GM23338 (cell line): ENCODE results near the gene SZT2. TPM values are rescaled to one million over a fixed set of nuclear protein-coding genes. Genes with fewer than 3 reads are reported as not detected.

ENCODE experiments used
- ATAC-seq: fragments of 200-7000 bp; cut with Tn5 transposase; 3 replicates; pipeline ENCODE4 v1.9.1; 2020
- DNase-seq: peaks from one replicate; pipeline ENCODE4 v3.0.0-alpha.2; 2015; ENCODE audit warnings: low spot score
- H2AFZ ChIP-seq: fragments of 200-600 bp; sonication (generic); 2 replicates; pipeline ENCODE4 v1.8.0; 2016; ENCODE audit warnings: antibody characterized with exemption, mild to moderate bottlenecking, moderate library complexity
- H3F3A ChIP-seq: fragments of 200-600 bp; sonication (generic); replicated peaks from 2 replicates; pipeline ENCODE4 v1.8.0; 2017; ENCODE audit warnings: antibody characterized with exemption, mixed run types, low read depth
- H3K27ac ChIP-seq: fragments of 200-600 bp; sonication (generic); 2 replicates; pipeline ENCODE4 v1.6.1; 2016; ENCODE audit warnings: low read depth
- H3K27me3 ChIP-seq: fragments of 200-600 bp; sonication (generic); 2 replicates; pipeline ENCODE4 v1.8.0; 2016; ENCODE audit warnings: mild to moderate bottlenecking, mixed run types, moderate library complexity; ENCODE audit not compliant: insufficient read depth
- H3K36me3 ChIP-seq: fragments of 200-600 bp; sonication (generic); 2 replicates; pipeline ENCODE4 v1.8.0; 2016; ENCODE audit warnings: mild to moderate bottlenecking; ENCODE audit not compliant: insufficient read depth
- H3K4me1 ChIP-seq: fragments of 200-600 bp; sonication (generic); 2 replicates; pipeline ENCODE4 v1.8.0; 2016; ENCODE audit warnings: mild to moderate bottlenecking, moderate library complexity; ENCODE audit not compliant: insufficient read depth
- H3K4me2 ChIP-seq: fragments of 200-600 bp; sonication (generic); 2 replicates; pipeline ENCODE4 v1.7.1; 2017; ENCODE audit warnings: mixed run types
- H3K4me3 ChIP-seq: fragments of 200-600 bp; sonication (generic); 2 replicates; pipeline ENCODE4 v1.6.1; 2016; ENCODE audit warnings: mixed run types
- H3K79me2 ChIP-seq: fragments of 200-600 bp; sonication (generic); replicated peaks from 2 replicates; pipeline ENCODE4 v1.8.0; 2017; ENCODE audit warnings: mild to moderate bottlenecking; ENCODE audit not compliant: insufficient read depth
- H3K9me2 ChIP-seq: fragments of 200-600 bp; sonication (generic); 2 replicates; pipeline ENCODE4 v1.8.0; 2017; ENCODE audit not compliant: insufficient read depth
- H4K20me1 ChIP-seq: fragments of 200-600 bp; sonication (generic); replicated peaks from 2 replicates; pipeline ENCODE4 v1.8.0; 2017; ENCODE audit warnings: mild to moderate bottlenecking; ENCODE audit not compliant: insufficient read depth
- H3K27ac Mint-ChIP-seq: 2 replicates; pipeline ENCODE4 v1.8.0; 2020; ENCODE audit warnings: inconsistent platforms, mild to moderate bottlenecking, moderate library complexity, mixed read lengths
- H3K27me3 Mint-ChIP-seq: 3 replicates; pipeline ENCODE4 v1.8.0; 2022; ENCODE audit warnings: low read depth, mild to moderate bottlenecking, moderate library complexity, mixed read lengths, inconsistent platforms; ENCODE audit not compliant: insufficient read depth, poor library complexity
- H3K36me3 Mint-ChIP-seq: 3 replicates; pipeline ENCODE4 v1.8.0; 2021; ENCODE audit warnings: low read depth, mild to moderate bottlenecking, inconsistent platforms, moderate library complexity, mixed read lengths
- H3K4me1 Mint-ChIP-seq: 3 replicates; pipeline ENCODE4 v1.8.0; 2020; ENCODE audit warnings: mild to moderate bottlenecking, inconsistent platforms, mixed read lengths
- H3K4me3 Mint-ChIP-seq: 3 replicates; pipeline ENCODE4 v1.8.0; 2021; ENCODE audit warnings: moderate library complexity, mild to moderate bottlenecking, inconsistent platforms, mixed read lengths
- H3K9me3 Mint-ChIP-seq: 3 replicates; pipeline ENCODE4 v1.8.0; 2020; ENCODE audit warnings: moderate library complexity, mild to moderate bottlenecking, inconsistent platforms, mixed read lengths
- EZH2phosphoT487 ChIP-seq: fragments of 200-600 bp; sonication (generic); IDR thresholded peaks from one replicate; pipeline ENCODE4 v1.8.1; 2018; ENCODE audit warnings: antibody characterized with exemption; ENCODE audit not compliant: unreplicated experiment
- POLR2AphosphoS5 ChIP-seq: IDR thresholded peaks from 2 replicates; pipeline ENCODE4 v1.6.1; 2016; ENCODE audit warnings: antibody characterized with exemption, low read depth
- ZNF331 ChIP-seq: fragments of 250-450 bp; sonication (Bioruptor Pico); IDR thresholded peaks from 2 replicates; pipeline ENCODE4 v1.5.0; 2020; ENCODE audit warnings: low read depth, mild to moderate bottlenecking, moderate library complexity
- polyA plus RNA-seq: library from polyadenylated mRNA; unstranded; fragments of >200 nt; fragmentation: Nextera tagmentation; extraction: Ambion mirVana; gene quantifications from 2 replicates; pipeline ENCODE4 v1.2.1, GENCODE V29; 2016
- total RNA-seq: library from RNA; depleted of rRNA; stranded (reverse); fragments of >200 nt; shearing (Covaris generic); gene quantifications from 2 replicates; pipeline ENCODE4 v1.2.3, GENCODE V29; 2014

The SZT2 gene
- total and polyA plus RNA-seq, 2 experiments from 2014 or later, result 4.1 to 16.1 TPM

GRCh38 chr1:43365678-43366077 is 24.0 kb upstream of the SZT2 start:
- ATAC-seq (no peak), DNase-seq (no peak)
- Histone ChIP-seq H3K27ac (no peak overlapping the region), H3K4me2 (peak overlapping the region; percentile 94), H3K27me3 (no peaks in the 10 kb centered on the region), H4K20me1 (peaks cover 26% of the 10 kb centered on the region), H3K4me1 (peaks cover 20% of the 10 kb centered on the region), H3F3A (peaks cover 37% of the 10 kb centered on the region), H3K9me2 (no peaks in the 10 kb centered on the region), H3K4me3 (peak overlapping the region; percentile 90), H2AFZ (no peak overlapping the region), H3K79me2 (peaks cover 23% of the 10 kb centered on the region), H3K36me3 (peaks cover 23% of the 10 kb centered on the region)
- H3K9me3 Mint-ChIP-seq, result no peaks in the 10 kb centered on the region; the same call in 2 of the 3 replicates
- TF ChIP-seq POLR2AphosphoS5, result no peak
- H3K36me3 Mint-ChIP-seq, result peaks cover 41% of the 10 kb centered on the region
- H3K4me3 Mint-ChIP-seq, result peak overlapping the region; percentile 82; the same call in 2 of the 3 replicates
- peaks cover 33% of the 10 kb centered on the region for H3K4me1 Mint-ChIP-seq
- peaks cover 8% of the 10 kb centered on the region for H3K27me3 Mint-ChIP-seq
- H3K27ac Mint-ChIP-seq, result no peak overlapping the region

GRCh38 chr1:43366179-43366578 is 23.5 kb upstream of the SZT2 start:
- H3K4me3 Mint-ChIP-seq, result peak overlapping the region; percentile 82
- no peaks in the 10 kb centered on the region for H3K27me3 ChIP-seq
- H3K4me2 ChIP-seq, result peak overlapping the region; percentile 94
- H3K4me1 Mint-ChIP-seq, result peaks cover 28% of the 10 kb centered on the region
- H3K36me3 ChIP-seq, result peaks cover 18% of the 10 kb centered on the region
- H3K27ac Mint-ChIP-seq, result no peak overlapping the region
- H3K9me2 ChIP-seq, result no peaks in the 10 kb centered on the region
- peaks cover 19% of the 10 kb centered on the region for H3K4me1 ChIP-seq
- H3K9me3 Mint-ChIP-seq, result no peaks in the 10 kb centered on the region; the same call in 2 of the 3 replicates
- peaks cover 36% of the 10 kb centered on the region for H3K36me3 Mint-ChIP-seq
- H2AFZ ChIP-seq, result no peak overlapping the region
- peaks cover 22% of the 10 kb centered on the region for H4K20me1 ChIP-seq
- H3K4me3 ChIP-seq, result peak overlapping the region; percentile 90
- peaks cover 7% of the 10 kb centered on the region for H3K27me3 Mint-ChIP-seq
- no peak overlapping the region for H3K27ac ChIP-seq
- peaks cover 34% of the 10 kb centered on the region for H3F3A ChIP-seq
- peak; percentile 67 for DNase-seq
- H3K79me2 ChIP-seq, result peaks cover 18% of the 10 kb centered on the region
- TF ChIP-seq POLR2AphosphoS5, result no peak
- ATAC-seq, result peak; percentile 36

DNA sequence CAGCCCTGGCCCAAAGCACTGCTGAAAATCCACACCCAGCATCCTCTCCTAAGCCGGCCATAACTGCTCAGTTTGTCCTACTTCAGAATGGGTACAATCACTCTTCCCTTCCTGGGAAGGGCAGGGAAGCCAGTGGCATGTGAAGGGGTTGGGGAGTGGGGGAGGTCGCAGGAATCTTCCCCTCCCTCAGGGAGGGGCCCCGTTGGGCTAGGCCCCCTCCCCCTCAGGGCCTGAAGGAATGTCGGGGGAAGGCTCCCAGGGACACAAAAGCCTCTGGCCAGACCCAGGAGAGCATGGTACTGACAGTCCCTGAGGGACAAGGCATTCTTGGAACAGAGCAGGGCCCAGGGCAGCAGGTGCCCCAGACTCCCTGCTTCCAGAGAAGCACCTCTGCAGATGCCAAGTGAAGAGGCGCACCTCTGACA is 23.1 kb upstream of the SZT2 start:
- peak overlapping the region; percentile 82 for H3K4me3 Mint-ChIP-seq
- H3K27ac Mint-ChIP-seq, result no peak overlapping the region
- Histone ChIP-seq H3K36me3 (peaks cover 13% of the 10 kb centered on the region), H3K79me2 (peaks cover 13% of the 10 kb centered on the region), H3F3A (peaks cover 30% of the 10 kb centered on the region), H3K4me3 (peak overlapping the region; percentile 90), H3K9me2 (no peaks in the 10 kb centered on the region), H3K4me1 (peaks cover 19% of the 10 kb centered on the region), H3K4me2 (peak overlapping the region; percentile 94), H3K27ac (no peak overlapping the region), H4K20me1 (peaks cover 17% of the 10 kb centered on the region), H3K27me3 (no peaks in the 10 kb centered on the region), H2AFZ (no peak overlapping the region)
- H3K9me3 Mint-ChIP-seq, result no peaks in the 10 kb centered on the region; the same call in 2 of the 3 replicates
- DNase-seq (peak; percentile 47), ATAC-seq (peak; percentile 15)
- H3K36me3 Mint-ChIP-seq, result peaks cover 32% of the 10 kb centered on the region
- TF ChIP-seq ZNF331 (CRISPR knock-in tag) (no peak), EZH2phosphoT487 (no peak)
- peaks cover 24% of the 10 kb centered on the region for H3K4me1 Mint-ChIP-seq
- H3K27me3 Mint-ChIP-seq, result peaks cover 6% of the 10 kb centered on the region
